HG03432 (cell line): Measurements from ENCODE around the gene USP48.
"Not testable (repeated sequence)": the region's sequence is repeated elsewhere in the genome, so short reads cannot be mapped to it uniquely, and the experiment has no call there.

Source experiments
- ATAC-seq: cut with Tn5 transposase; IDR thresholded peaks from one replicate; pipeline ENCODE4 v1.9.1; 2021; ENCODE audit warnings: mild to moderate bottlenecking, moderate library complexity; ENCODE audit not compliant: unreplicated experiment

Gene USP48

GRCh38 chr1:21704145-21704544 is 78.8 kb downstream of the USP48 start:
- no peak for ATAC-seq

GRCh38 chr1:21703318-21703963 is 79.5 kb downstream of the USP48 start:
- no peak for ATAC-seq

- no peak for ATAC-seq
Measured at GRCh38 chr1:21702780-21703179, 80.2 kb downstream of the USP48 start.

- ATAC-seq: no peak
Measured at GRCh38 chr1:21701401-21701800, 81.5 kb downstream of the USP48 start.

GRCh38 chr1:21700094-21700493 is 82.9 kb downstream of the USP48 start:
- no peak for ATAC-seq

DNA sequence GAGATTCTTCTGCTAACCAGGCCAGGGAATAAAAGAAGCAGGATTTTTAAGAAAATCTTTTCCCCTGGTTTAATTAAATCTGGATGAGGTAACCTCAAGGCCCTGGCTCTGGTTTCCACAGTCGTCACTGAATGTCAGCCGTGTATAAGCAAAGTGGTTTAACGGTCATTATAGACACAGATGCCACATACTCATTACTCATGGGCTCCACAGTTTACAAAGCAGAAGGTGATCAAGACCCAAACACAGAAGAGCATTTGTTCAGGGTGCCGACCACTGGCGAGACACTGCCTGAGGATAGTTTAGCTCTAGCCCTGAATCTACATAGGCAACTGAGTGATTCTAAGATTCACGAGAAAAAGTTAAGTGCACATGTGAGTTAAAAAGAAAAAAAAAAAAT is 86.0 kb downstream of the USP48 start:
- ATAC-seq: no peak

- no peak for ATAC-seq
Measured at GRCh38 chr1:21693732-21694131, 89.2 kb downstream of the USP48 start.

- no peak for ATAC-seq
Measured at GRCh38 chr1:21691739-21692138, 91.2 kb downstream of the USP48 start.

- no peak for ATAC-seq
Measured at GRCh38 chr1:21689661-21690372, 93.1 kb downstream of the USP48 start.

DNA sequence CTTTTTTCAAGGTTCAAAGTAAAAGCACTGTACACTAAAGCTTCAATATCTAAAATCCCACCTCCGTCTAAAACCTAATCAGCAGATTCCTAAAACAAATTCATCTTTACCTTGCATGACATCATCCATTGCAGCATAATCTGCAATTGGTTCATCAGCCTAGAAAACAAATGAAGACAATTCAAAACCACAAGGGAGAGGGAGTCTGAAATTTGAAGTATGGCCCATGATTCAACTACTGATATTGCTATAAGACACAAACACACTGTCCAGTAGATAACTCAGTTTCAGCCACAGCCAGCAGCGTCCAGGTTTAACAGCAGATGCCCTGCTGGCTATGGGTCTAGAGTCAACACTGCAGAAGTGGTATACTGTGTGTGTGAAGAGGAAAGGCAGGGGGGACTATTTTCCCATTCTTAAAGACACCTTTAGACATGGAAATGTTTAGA is 95.8 kb downstream of the USP48 start:
- ATAC-seq: no peak

DNA sequence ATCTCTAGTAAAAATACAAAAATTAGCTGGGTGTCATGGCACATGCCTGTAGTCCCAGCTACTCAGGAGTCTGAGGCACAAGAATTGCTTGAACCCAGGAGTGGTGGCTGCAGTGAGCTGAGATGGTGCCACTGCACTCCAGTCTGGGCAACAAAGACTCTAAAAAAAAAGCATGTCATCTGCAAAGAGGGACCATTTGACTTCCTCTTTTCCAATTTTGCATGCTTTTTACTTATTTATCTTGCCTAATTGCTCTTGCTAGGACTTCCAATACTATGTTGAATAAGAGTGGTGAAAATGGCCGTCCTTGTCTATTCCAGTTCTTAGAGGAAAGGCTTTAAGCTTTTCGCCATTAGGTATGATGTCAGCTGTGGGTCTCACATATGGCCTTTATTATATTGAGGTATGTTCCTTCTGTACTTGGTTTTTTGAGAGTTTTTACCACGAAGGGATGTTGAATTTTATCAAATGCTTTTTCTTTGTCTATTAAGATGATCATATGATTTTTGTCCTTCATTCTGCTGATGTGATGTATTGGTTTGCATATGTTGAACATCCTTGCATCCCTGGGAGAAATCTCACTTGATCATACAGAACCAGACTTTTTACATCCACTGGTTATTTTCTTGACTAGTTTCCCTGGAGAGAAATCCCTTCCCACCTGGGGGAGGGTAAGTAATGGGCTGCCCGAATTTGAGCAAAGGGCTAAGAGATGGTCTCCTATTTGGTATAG is 96.8 kb downstream of the USP48 start:
- ATAC-seq: no peak

GRCh38 chr1:21681426-21681825 is 101.5 kb downstream of the USP48 start:
- no peak for ATAC-seq

DNA sequence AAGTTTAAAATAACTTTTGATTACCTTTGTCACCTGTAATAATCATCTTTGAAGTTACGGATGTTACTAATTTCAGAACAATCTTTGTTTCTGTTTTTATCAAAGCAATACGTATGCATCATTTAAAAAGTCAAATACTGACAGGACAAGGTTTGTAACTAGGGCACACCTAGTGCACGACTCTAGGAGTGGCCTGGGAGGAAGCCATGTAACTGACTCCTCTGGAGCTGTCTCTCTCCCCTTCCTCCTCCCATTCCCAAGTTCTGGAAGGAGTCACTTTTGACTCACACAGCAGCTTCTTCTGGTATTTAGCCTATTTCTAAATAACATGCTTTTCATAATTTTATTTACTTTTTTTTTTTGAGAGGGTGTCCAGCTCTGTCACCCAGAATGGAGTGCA is 102.0 kb downstream of the USP48 start:
- ATAC-seq: no peak

DNA sequence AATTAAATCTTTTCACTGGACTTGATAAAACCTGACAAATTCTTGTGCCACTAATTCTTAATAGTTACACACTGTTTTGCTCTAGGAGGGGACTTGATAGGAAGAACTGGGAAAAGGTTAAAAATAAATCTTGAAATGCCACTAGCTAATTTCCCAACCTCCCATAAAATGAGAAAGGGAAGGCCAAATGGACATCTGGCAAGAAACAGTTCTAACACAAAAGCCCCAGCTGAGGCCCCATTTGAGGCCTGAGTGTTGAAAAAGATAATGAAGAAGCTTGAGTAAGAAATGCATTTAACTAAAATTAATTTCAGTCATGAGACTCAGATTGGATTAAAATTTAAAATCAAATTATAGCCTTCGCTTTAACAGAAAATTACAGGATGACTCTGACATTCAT is 102.6 kb downstream of the USP48 start:
- no peak for ATAC-seq

DNA sequence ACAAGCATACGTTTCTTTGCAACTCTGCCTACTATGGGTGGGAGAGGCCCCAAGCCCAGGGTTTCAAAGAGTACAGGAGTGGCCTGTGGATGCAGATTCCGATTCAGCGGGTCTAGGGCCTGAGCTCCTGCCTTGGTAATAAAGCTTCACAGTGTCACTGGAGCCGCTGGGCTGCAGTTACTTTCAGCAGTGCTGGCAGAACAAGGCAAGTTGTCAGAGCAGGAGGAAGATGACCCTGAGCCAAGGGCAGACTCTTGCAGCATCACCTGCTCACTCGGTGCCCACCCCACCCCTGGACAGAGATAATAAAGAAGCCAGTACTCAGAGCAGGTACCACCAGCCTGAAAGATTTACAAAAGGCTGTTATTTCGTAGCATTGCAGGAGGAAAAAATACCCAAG is 105.8 kb downstream of the USP48 start:
- no peak for ATAC-seq

DNA sequence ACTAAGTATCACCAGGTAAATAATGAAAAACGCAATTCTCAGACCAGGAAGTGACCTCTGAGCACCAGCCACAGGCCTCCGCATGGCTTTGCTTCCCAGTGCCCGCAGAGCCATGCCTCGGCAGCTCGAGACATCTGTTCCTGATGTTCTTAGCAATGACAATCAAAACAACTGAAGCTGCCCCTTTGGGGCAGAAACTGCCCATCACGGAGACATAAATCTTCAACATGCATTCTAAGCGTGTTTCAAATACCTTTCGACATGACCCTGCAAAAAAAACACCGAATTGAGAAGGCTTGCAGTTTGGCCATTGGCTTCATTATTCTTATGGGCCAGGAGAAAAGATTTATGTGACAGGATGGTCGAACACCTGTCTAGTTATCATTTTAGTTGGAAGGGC is 108.0 kb downstream of the USP48 start:
- no peak for ATAC-seq

DNA sequence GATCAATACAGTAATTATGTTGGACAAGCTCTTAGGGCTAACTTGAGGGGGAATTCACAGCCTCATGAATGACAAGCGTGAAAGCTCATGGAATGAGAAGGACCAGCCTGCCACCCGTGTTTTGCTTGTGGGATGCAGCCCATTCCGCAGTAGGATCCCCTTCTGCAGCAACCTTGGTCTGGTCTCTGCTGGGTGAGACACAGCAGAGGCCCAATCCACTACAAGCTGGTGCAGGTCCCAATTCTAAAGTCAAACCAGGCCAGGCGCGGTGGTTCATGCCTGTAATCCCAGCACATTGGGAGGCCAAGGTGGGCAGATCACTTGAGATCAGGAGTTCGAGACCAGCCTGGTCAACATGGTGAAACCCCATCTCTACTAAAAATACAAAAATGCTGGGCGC is 109.1 kb downstream of the USP48 start:
- ATAC-seq: not testable (repeated sequence)

DNA sequence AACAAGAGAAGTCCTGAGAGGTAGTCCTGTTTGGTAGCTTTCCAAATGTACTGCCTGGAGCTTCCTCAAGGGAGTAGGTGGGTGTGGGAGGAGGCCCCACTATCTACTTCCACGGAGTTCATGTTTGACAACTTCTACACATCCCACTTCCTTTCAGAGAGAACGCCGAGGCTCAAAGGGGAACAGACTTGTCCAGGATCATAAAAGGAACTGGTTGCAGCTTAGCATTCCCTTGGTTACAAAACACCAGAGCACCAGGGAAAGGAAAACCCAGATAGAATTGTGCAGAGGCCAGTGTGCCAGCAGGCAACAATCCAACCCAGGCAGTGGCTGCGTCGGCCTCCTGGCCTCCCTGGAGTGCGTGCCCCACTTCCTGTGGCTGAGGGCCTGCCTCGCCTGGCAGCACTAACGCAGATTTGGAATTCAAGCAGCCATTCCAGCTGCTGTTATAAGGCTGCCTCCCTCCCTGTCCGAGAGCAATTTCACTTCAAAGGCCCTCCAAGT is 109.6 kb downstream of the USP48 start:
- ATAC-seq: no peak

DNA sequence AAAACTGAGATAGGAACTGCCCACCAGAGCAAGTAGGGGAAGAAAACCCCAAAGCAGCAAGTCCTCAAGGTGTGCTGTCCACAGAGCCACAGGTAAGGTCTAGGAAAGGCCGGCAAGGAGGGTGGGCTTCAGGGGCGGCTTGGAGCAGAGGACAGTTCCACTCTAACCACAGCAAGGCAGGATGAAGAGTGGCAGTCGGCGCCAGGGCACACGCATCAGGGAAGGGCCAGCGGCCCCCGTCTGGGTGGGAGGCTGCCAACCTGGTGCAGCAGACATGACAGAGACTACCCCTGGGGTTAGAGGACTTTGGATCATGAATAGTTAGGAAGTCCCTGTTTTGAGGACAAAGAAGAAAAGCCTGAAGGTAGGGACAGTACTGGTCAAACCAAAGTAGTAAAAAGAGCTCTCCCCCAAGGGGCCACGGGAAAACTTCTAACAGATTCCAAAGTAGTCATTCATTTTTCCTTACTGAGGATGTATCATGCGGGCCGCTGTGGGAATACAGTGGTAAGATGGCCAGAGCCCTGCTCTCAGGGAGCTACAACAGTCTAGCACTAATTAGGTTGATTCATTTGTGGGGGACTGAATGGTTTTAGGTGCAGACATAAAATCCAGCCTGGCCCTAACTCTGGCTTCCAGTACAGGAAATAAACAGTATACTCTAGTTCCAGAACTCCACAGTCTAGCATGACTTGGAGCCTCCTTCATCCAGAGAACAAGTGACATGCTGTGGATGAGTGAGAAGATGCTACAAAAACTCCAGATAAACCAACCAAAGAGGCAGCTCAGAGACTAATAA is 110.3 kb downstream of the USP48 start:
- ATAC-seq: no peak

DNA sequence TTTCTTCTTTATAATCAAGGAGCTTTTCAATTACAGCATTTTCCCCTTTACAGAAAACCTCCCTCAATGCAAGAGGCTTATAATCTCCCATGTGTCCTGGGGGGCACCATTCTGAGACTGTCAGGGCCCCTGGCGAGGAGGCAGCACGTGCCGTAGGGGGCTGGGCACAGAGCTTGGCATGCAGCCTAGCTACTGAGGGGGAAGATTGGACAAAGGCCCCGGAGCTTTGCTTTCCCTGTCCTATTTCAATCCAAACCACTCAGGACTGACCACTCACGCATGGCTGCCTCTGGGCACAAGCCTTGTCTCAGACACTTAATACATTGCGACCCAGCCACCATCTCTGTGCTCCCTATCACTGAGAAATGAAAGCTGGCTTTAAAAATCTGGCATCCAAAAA is 111.0 kb downstream of the USP48 start:
- ATAC-seq: no peak
